Measurements from ENCODE around the gene WASHC4.

Gene WASHC4

DNA sequence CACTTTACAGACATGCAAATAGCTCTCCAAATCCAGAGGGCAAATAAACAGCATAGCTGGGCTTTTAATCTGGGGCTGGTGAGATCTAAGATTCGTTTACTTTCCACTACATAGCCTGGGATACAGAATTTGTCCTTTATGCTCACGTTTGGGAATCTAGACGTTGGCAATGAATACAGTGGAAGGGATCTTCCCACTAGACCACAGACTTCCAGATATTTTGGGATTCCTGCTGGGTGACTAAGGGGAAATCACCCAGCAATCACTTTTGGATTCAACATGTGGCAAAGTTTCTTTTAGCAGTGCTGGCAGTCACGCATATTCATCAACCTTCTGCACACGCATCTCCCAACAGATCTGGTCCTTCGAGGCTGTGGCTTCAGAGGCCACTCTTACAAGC, 104.9 kb downstream of the WASHC4 start:
- no peak for DNase-seq

DNA sequence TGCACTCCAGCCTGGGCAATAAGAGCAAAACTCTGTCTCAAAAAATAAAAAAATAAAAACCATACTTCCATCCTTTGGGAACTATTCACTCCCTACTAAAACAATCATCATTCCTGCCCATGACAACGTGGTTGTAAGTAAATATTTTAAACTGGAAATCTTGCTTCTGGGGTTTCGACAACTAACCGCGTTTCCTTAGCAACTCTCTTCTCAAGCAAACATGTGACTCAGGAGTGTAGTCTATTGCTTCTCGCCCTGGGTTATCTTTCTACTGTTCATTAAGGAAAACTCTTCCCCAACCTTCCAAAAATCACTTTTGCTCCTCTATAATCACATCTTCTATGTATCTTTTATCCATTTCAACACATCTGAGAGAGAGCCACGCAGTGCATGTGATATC, 106.6 kb downstream of the WASHC4 start:
- no peak for DNase-seq

DNA sequence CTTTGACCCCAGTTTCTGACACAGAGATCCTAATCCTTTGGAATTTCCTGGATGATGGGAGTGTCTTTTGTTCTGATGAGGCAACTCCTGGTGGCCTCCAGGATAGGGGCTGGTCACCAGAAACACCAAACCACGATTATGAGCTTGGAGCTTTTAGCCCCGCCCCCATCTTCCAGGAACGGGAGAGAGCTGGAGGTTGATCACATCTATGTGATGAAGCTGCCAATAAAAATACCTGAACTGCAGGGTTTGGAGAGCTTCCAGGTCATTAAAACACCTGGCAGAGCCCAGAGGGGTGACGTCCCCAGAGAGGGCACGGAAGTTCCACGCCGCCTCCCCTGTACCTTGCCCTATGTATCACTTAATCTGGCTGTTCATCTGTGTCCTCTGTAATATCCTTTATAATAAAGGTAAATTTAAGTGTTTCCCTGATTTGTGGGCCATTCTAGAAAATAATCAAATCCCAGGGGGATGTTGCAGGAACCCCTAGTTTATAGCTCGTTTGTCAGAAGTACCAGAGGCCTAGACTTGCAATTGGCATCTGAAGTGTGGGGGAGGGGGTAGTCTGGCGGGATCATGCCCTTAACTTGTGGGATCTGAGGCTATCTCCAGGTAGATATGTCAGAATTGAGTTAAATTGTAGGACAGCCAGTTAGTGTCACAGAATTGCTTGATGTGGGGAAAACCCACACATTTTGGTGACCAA, 107.3 kb downstream of the WASHC4 start:
- DNase-seq = no peak

GRCh38 chr12:105218434-105218833, 110.9 kb downstream of the WASHC4 start:
- no peak for DNase-seq
